ENCODE data around the gene PACRG.

The PACRG gene

DNA sequence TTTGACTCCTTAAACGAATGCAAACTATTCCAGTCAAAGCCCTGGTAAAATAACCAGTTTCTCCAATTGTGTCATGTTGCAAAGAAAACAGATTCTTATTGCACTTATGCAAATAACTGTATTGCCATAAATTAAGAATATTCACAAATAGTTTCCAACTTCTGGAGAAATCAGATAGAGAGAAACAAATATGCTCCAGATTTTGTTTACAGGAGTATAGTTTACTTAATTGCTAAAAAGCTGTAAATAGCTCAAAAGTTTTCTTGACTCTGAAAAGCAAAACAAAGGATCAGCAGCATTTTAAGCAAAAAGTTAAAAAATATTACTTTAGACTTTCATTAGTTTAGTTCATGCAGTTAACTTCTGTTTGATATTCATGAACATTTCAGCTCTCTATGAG, 304.2 kb downstream of the PACRG start:
- no peaks in the 10 kb centered on the region for H3K4me1 ChIP-seq (ENCODE audit: low read depth, poor library complexity, severe bottlenecking)
- no peaks in the 10 kb centered on the region for H3K79me2 ChIP-seq (ENCODE audit: insufficient read depth, low read depth)
- H4K20me1 ChIP-seq (ENCODE audit: insufficient read depth), result no peaks in the 10 kb centered on the region
- TF ChIP-seq, protein P1, sequence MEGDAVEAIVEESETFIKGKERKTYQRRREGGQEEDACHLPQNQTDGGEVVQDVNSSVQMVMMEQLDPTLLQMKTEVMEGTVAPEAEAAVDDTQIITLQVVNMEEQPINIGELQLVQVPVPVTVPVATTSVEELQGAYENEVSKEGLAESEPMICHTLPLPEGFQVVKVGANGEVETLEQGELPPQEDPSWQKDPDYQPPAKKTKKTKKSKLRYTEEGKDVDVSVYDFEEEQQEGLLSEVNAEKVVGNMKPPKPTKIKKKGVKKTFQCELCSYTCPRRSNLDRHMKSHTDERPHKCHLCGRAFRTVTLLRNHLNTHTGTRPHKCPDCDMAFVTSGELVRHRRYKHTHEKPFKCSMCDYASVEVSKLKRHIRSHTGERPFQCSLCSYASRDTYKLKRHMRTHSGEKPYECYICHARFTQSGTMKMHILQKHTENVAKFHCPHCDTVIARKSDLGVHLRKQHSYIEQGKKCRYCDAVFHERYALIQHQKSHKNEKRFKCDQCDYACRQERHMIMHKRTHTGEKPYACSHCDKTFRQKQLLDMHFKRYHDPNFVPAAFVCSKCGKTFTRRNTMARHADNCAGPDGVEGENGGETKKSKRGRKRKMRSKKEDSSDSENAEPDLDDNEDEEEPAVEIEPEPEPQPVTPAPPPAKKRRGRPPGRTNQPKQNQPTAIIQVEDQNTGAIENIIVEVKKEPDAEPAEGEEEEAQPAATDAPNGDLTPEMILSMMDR (conservative IDR thresholded peaks at IDR 0.05; ENCODE audit: low read depth, low read length), result no peak
- no peak overlapping the region for H3K4me2 ChIP-seq
- no peak overlapping the region for H2AFZ ChIP-seq (ENCODE audit: low read depth)
- H3K27me3 ChIP-seq (ENCODE audit: insufficient read depth, low read depth), result no peaks in the 10 kb centered on the region
- no peak overlapping the region for H3K27ac ChIP-seq
- H3K4me3 ChIP-seq (IDR thresholded peaks at IDR 0.05; ENCODE audit: insufficient read depth, low read depth, low read length), result no peak overlapping the region
- no peaks in the 10 kb centered on the region for H3K36me3 ChIP-seq (ENCODE audit: insufficient read depth)
- H3K9ac ChIP-seq, result no peak overlapping the region

DNA sequence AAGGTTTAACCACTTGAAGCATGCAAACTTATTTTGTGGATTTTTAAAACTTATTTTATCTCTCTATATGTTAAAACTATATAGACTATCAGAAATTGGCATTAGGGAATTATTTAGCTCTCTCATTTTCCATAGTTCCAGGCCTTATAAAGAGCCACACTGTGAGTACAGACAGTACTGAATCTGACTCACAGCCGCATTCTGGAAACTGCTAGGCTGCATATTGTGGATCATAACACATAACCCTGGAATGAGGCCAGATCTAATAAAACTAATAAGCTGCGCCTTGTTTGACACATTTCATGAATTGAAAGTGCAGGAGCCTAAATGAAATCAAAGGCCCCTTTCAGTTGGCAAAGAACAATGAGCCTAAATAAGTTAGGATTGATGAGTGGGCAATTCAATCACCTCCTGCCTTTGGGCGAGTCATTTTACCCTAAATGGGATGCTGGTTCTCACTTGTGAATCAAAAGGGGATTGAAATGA, 308.4 kb downstream of the PACRG start:
- H2AFZ ChIP-seq (ENCODE audit: low read depth), result no peak overlapping the region
- no peak overlapping the region for H3K4me2 ChIP-seq
- H3K4me3 ChIP-seq (IDR thresholded peaks at IDR 0.05; ENCODE audit: insufficient read depth, low read depth, low read length), result no peak overlapping the region
- H3K79me2 ChIP-seq (ENCODE audit: insufficient read depth, low read depth), result no peaks in the 10 kb centered on the region
- TF ChIP-seq, protein P1 (conservative IDR thresholded peaks at IDR 0.05; ENCODE audit: low read depth, low read length), result no peak
- no peaks in the 10 kb centered on the region for H3K27me3 ChIP-seq (ENCODE audit: insufficient read depth, low read depth)
- H3K36me3 ChIP-seq (ENCODE audit: insufficient read depth), result no peaks in the 10 kb centered on the region
- no peak overlapping the region for H3K9ac ChIP-seq
- H3K27ac ChIP-seq, result no peak overlapping the region
- no peaks in the 10 kb centered on the region for H4K20me1 ChIP-seq (ENCODE audit: insufficient read depth)
- no peaks in the 10 kb centered on the region for H3K4me1 ChIP-seq (ENCODE audit: low read depth, poor library complexity, severe bottlenecking)

DNA sequence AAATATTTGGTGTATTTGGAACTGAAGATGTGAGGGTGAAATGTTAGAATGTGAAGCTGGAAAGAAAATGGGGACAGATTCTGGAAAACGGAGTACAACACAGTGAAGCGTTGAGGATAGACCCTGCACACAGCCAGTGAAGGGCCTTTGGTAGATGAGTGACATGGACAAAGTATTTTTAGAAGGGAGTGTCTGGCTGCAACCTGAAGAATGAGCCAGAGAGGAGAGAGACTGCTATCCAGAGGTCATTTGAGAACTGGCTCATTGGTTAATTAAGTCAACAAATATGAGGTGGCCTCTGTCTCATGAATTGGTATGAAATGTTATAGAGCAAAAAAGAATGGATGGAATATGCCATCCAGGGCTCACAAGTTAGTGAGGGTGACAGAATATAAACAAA, 310.5 kb downstream of the PACRG start:
- Histone ChIP-seq H3K27me3 (ENCODE audit: insufficient read depth, low read depth) (no peaks in the 10 kb centered on the region), H3K27ac (no peak overlapping the region), H3K4me1 (ENCODE audit: low read depth, poor library complexity, severe bottlenecking) (no peaks in the 10 kb centered on the region), H3K36me3 (ENCODE audit: insufficient read depth) (no peaks in the 10 kb centered on the region), H3K79me2 (ENCODE audit: insufficient read depth, low read depth) (no peaks in the 10 kb centered on the region), H2AFZ (ENCODE audit: low read depth) (no peak overlapping the region), H3K9ac (no peak overlapping the region), H4K20me1 (ENCODE audit: insufficient read depth) (no peaks in the 10 kb centered on the region), H3K4me2 (no peak overlapping the region), H3K4me3 (IDR thresholded peaks at IDR 0.05; ENCODE audit: insufficient read depth, low read depth, low read length) (no peak overlapping the region)
- TF ChIP-seq, protein P1 (conservative IDR thresholded peaks at IDR 0.05; ENCODE audit: low read depth, low read length), result no peak

DNA sequence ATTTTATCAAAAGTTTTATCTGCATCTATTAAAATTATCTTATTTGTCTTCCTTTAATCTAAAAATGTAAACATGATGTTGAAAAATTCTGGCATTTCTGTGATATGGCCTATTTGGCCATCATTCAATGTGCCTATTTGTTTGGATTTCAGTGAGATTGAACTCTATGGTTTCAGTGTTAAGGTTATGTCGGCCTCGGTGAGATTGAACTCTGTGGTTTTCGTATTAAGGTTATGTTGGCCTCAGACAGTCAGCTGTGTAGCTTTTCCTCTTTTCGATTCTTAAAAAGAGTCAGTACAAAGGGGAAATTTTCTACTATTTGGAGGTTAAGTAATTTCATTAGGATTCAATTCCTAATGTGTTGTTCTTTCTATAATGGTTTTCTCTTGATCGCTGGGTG, 320.6 kb downstream of the PACRG start:
- no peak overlapping the region for H3K4me3 ChIP-seq (IDR thresholded peaks at IDR 0.05; ENCODE audit: insufficient read depth, low read depth, low read length)
- H2AFZ ChIP-seq (ENCODE audit: low read depth), result no peak overlapping the region
- TF ChIP-seq, protein P1 (conservative IDR thresholded peaks at IDR 0.05; ENCODE audit: low read depth, low read length), result no peak
- H3K4me2 ChIP-seq, result no peak overlapping the region
- H3K4me1 ChIP-seq (ENCODE audit: low read depth, poor library complexity, severe bottlenecking), result no peaks in the 10 kb centered on the region
- no peaks in the 10 kb centered on the region for H3K27me3 ChIP-seq (ENCODE audit: insufficient read depth, low read depth)
- H3K27ac ChIP-seq, result no peak overlapping the region
- no peaks in the 10 kb centered on the region for H4K20me1 ChIP-seq (ENCODE audit: insufficient read depth)
- H3K36me3 ChIP-seq (ENCODE audit: insufficient read depth), result no peaks in the 10 kb centered on the region
- no peak overlapping the region for H3K9ac ChIP-seq
- no peaks in the 10 kb centered on the region for H3K79me2 ChIP-seq (ENCODE audit: insufficient read depth, low read depth)
